AG04450 (cell line): ENCODE data around the gene SLC1A1. TPM values are rescaled to one million over a fixed set of nuclear protein-coding genes. Genes with fewer than 3 reads are reported as not detected.

ENCODE experiments used
- CTCF ChIA-PET: fragments of 300-600, 350-600 bp; formaldehyde crosslinking; extraction: SDS; loops from one replicate; lab custom pipeline; 2022; ENCODE audit warnings: antibody characterized with exemption, inconsistent platforms; lab: Charles Lee
- POLR2A ChIA-PET: fragments of 350-600 bp; formaldehyde crosslinking; extraction: SDS; loops from one replicate; lab custom pipeline; 2021; ENCODE audit warnings: antibody characterized with exemption, inconsistent platforms; lab: Yijun Ruan, JAX
- DNase-seq: peaks from one replicate; pipeline ENCODE4 v3.0.0-alpha.2; 2011; ENCODE audit warnings: low read depth, low spot score
- H3K27ac ChIP-seq: one replicate; pipeline ENCODE4 v1.5.1; 2012; ENCODE audit warnings: low read depth, low read length, control low read depth
- H3K27me3 ChIP-seq: one replicate; pipeline ENCODE4 v1.6.0; 2012; ENCODE audit warnings: low read length; ENCODE audit not compliant: control insufficient read depth, insufficient read depth
- H3K4me3 ChIP-seq: 2 replicates; pipeline ENCODE4 v1.5.1; 2011; ENCODE audit warnings: mild to moderate bottlenecking, low read depth, low read length, control low read depth
- H3K9me3 ChIP-seq: 2 replicates; pipeline ENCODE4 v1.5.1; 2012; ENCODE audit warnings: low read length; ENCODE audit not compliant: control insufficient read depth, insufficient read depth
- polyA plus RNA-seq: library from polyadenylated mRNA; depleted of rRNA; stranded (reverse); fragments of >200 nt; gene quantifications from 2 replicates; pipeline ENCODE4 v1.2.3, GENCODE V29; 2011
- TF ChIP-seq, protein P1 (sequence below): IDR thresholded peaks from 2 replicates; pipeline ENCODE4 v1.5.1; 2011; ENCODE audit warnings: low read depth, low read length, control low read depth, inconsistent platforms

The SLC1A1 gene
- polyA plus RNA-seq, 1 experiment = 0.55 TPM

DNA sequence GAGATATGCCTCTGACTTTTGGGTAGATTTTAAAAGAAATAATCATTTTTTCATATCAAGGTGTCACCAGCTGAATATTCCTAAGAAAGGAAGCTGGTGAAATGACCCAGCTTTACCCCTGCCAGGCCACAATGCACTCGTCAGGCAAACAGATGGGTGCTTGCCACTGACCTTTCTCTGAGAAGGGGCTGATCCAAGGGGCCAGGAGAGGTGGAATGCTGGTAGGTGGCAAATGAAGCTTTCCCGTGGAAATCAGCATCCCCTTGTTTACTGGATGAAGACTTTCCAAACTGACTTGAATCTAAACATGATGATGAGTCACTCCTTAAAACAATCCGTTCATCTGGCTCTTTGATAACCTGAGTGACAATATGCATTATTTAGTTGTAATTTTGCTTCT lies 127.5 kb downstream of the SLC1A1 start:
- H3K9me3 ChIP-seq = no peaks in the 10 kb centered on the region
- peaks cover 2% of the 10 kb centered on the region for H3K27me3 ChIP-seq
- ChIA-PET CTCF (no interaction called here), POLR2A (no interaction called here)
- no peak overlapping the region for H3K4me3 ChIP-seq
- DNase-seq = no peak
- no peak overlapping the region for H3K27ac ChIP-seq
- TF ChIP-seq, protein P1, sequence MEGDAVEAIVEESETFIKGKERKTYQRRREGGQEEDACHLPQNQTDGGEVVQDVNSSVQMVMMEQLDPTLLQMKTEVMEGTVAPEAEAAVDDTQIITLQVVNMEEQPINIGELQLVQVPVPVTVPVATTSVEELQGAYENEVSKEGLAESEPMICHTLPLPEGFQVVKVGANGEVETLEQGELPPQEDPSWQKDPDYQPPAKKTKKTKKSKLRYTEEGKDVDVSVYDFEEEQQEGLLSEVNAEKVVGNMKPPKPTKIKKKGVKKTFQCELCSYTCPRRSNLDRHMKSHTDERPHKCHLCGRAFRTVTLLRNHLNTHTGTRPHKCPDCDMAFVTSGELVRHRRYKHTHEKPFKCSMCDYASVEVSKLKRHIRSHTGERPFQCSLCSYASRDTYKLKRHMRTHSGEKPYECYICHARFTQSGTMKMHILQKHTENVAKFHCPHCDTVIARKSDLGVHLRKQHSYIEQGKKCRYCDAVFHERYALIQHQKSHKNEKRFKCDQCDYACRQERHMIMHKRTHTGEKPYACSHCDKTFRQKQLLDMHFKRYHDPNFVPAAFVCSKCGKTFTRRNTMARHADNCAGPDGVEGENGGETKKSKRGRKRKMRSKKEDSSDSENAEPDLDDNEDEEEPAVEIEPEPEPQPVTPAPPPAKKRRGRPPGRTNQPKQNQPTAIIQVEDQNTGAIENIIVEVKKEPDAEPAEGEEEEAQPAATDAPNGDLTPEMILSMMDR = no peak

DNA sequence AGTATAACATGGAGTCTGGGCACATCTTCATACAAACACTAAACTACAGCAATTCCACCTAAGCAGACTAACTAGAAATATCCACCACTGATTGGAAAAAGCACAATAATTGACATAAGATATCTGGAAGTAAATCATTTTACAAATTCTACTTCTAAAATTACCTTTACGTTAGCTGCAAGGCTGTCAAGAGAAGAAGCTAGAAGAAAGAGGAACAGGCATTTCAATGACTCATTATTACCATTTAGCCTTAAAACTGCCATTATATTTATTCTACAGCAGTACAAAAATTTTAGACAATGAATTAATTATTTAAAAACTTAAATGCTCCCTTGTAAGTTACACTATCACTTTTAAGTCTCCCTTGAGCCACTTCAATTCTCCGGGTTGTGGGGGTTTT lies 128.4 kb downstream of the SLC1A1 start:
- TF ChIP-seq, protein P1 = no peak
- Histone ChIP-seq H3K27me3 (peaks cover 2% of the 10 kb centered on the region), H3K4me3 (no peak overlapping the region), H3K27ac (no peak overlapping the region), H3K9me3 (no peaks in the 10 kb centered on the region)
- POLR2A ChIA-PET = no interaction called here
- CTCF ChIA-PET = no interaction called here
- no peak for DNase-seq

DNA sequence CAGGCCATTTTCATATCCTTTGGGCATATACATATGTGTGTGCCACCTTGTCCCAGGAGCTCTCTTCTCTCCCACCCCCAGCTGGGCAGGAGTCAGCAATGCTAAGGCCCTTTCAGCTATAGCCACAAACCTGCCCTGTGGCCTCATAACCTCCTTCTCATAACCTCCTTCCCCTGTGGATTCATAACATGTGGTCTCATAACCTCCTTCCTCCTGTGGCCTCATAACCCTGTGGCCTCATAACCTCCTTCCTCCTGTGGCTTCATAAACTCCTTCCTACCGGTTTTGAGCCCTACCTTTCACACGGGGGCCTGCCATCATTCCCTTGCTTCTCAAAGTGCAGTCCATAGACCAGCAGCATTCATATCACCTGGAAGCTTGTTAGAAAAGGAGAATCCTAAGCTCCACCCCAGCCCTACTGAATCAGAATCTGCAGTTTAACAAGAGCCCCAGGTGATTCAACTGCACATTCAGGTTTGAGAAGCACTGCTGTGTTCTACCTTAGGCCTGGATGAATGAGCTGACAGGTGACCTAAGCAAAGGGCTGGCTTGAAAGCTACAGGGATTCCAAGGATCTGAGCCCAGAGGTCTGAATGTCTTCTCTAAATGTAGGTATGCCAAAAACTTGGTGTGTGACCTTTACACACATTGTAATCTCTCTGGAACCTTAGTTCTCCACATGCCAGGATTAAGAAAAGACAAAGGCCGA lies 129.9 kb downstream of the SLC1A1 start:
- no peak for DNase-seq
- ChIA-PET POLR2A (no interaction called here), CTCF (no interaction called here)
- Histone ChIP-seq H3K4me3 (no peak overlapping the region), H3K9me3 (no peaks in the 10 kb centered on the region), H3K27ac (no peak overlapping the region), H3K27me3 (no peaks in the 10 kb centered on the region)
- TF ChIP-seq, protein P1 = no peak

GRCh38 chr9:4620881-4621555 lies 130.8 kb downstream of the SLC1A1 start:
- no peaks in the 10 kb centered on the region for H3K27me3 ChIP-seq
- no peak overlapping the region for H3K4me3 ChIP-seq
- CTCF ChIA-PET = interaction anchor here (0.6 kb wide), 1 partner anchor 104 kb away, joined by 3 read pairs; no protein-coding TSS in a partner anchor
- TF ChIP-seq, protein P1 = no peak
- no peaks in the 10 kb centered on the region for H3K9me3 ChIP-seq
- no peak overlapping the region for H3K27ac ChIP-seq
- DNase-seq = no peak
- POLR2A ChIA-PET = no interaction called here

DNA sequence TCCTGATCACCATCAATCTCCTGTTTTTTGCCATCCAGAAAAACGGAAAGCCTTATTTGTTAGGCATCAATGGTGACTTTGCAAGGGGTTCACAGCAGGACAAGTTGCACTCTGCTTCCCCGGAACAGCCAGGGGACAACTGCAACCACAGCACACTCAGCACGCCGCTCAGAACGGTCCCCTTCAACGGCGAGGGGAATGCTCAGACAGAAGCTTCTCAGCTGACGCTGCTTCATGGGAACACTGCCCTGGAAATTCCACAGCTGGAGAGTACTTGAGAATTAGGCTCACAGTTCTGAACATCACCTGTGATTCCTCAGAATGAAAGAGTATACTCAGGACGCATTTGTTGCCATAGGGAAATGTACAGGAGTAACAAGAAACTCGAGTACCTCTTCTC lies 131.7 kb downstream of the SLC1A1 start:
- H3K4me3 ChIP-seq = no peak overlapping the region
- TF ChIP-seq, protein P1 = no peak
- CTCF ChIA-PET = interaction anchor here (1.2 to 2.3 kb wide), 3 partner anchors 18 to 118 kb away, joined by 3 to 10 read pairs (median 3); no protein-coding TSS in a partner anchor
- no peak overlapping the region for H3K27ac ChIP-seq
- POLR2A ChIA-PET = no interaction called here
- no peaks in the 10 kb centered on the region for H3K9me3 ChIP-seq
- no peak for DNase-seq
- H3K27me3 ChIP-seq = no peaks in the 10 kb centered on the region
